ENCODE data around the gene ZNF597.
"Not testable (repeated sequence)": the region's sequence is repeated elsewhere in the genome, so short reads cannot be mapped to it uniquely, and the experiment has no call there.

ZNF597 gene

DNA sequence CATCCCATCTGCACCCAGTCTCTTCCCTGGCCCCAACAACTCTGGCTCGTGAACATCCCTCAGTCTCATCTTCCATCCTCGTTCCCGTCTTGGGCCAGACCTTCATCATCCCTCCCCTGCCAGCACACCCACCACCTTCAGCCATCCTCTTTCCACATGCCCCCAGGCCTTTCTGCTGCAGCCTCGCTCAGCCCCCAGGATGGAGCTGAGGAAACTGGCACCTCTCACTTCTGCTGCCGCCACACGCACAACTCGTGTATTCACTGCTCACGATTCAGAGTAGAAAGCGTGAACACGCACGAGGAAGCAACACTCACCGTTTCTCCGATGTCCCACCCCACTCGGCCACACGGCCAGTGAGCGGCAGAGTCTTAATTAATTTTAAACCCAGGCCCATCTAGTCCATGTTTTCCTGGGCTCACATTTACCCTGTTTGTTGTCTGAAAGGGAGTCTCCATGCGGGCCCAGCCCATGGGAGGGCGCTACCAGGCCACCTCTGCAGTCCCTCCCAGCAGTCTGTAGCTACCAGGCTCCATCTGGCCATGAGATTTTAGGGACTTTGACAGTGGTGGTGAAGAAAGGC, 39.4 kb upstream of the ZNF597 start:
- no peak overlapping the region for H3K4me3 ChIP-seq (ENCODE audit: low read length)
- H3K4me1 ChIP-seq (ENCODE audit: control insufficient read depth, insufficient read depth, low read length), result no peaks in the 10 kb centered on the region
- H3K9me3 ChIP-seq (replicated peaks; ENCODE audit: low read length), result no peaks in the 10 kb centered on the region
- peaks cover 82% of the 10 kb centered on the region for H3K36me3 ChIP-seq (ENCODE audit: insufficient read depth, low read length)
- H3K27me3 ChIP-seq (ENCODE audit: control insufficient read depth, insufficient read depth, low read length), result no peaks in the 10 kb centered on the region
- no peak overlapping the region for H3K9ac ChIP-seq (ENCODE audit: low read depth, low read length)
- H3K4me2 ChIP-seq (ENCODE audit: low read length), result no peak overlapping the region

DNA sequence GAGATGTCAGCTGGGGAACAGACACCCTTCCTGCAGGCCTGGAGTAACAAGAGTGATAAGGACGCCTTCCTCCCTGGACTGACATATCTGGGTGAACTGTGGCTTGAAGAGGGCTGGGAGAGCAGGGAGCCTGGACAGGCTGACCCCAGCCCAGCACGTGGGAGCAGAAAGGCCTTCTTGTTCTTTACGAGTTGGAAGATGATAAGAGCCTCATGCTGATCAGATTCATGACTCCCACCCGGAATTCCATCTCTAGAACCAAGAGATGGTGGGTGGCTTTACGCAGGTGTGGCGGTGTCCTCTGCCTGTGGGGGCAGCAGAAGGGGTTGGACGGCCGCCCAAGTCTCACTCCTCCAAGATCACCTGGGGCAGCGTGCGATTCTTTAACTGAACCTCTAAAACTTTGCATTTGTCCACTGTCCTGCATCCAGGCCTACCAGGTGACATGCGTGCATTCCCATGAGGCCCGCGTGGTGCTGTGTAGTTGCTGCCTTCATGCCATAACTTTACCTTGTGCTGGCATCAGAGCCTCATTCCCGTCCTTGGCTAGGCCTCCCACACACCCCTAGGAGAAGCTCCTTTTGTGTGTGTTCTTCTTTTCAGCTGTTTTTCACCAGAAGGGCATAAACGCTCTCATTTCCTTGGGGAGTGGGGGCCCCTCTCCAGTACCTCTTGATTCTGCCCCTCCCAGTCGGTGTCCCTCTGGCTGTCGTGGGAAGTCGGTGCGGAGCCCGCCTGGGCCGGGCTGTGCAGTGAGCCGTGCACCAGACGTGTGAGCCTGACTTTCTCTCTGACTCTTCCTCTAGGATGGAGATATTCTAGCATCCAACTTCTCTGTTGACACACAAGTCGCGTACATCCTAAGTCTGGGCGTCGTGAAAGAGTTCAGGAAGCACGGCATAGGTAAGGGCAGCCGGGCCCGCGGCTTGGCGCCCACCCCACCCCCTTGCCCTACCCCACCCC, 38.7 kb upstream of the ZNF597 start:
- no peaks in the 10 kb centered on the region for H3K27me3 ChIP-seq (ENCODE audit: control insufficient read depth, insufficient read depth, low read length)
- H3K9me3 ChIP-seq (replicated peaks; ENCODE audit: low read length), result no peaks in the 10 kb centered on the region
- H3K4me2 ChIP-seq (ENCODE audit: low read length), result no peak overlapping the region
- no peak overlapping the region for H3K4me3 ChIP-seq (ENCODE audit: low read length)
- no peaks in the 10 kb centered on the region for H3K4me1 ChIP-seq (ENCODE audit: control insufficient read depth, insufficient read depth, low read length)
- H3K36me3 ChIP-seq (ENCODE audit: insufficient read depth, low read length), result peaks cover 77% of the 10 kb centered on the region
- H3K9ac ChIP-seq (ENCODE audit: low read depth, low read length), result no peak overlapping the region

- H3K4me3 ChIP-seq (ENCODE audit: low read length), result no peak overlapping the region
- H3K9me3 ChIP-seq (replicated peaks; ENCODE audit: low read length), result no peaks in the 10 kb centered on the region
- H3K27me3 ChIP-seq (ENCODE audit: control insufficient read depth, insufficient read depth, low read length), result no peaks in the 10 kb centered on the region
- no peak overlapping the region for H3K9ac ChIP-seq (ENCODE audit: low read depth, low read length)
- peaks cover 69% of the 10 kb centered on the region for H3K36me3 ChIP-seq (ENCODE audit: insufficient read depth, low read length)
- H3K4me1 ChIP-seq (ENCODE audit: control insufficient read depth, insufficient read depth, low read length), result no peaks in the 10 kb centered on the region
- H3K4me2 ChIP-seq (ENCODE audit: low read length), result no peak overlapping the region
These were observed 37.8 kb upstream of the ZNF597 start for GRCh38 chr16:3480901-3481695.

GRCh38 chr16:3479654-3480216, 36.4 kb upstream of the ZNF597 start:
- H3K27me3 ChIP-seq (ENCODE audit: control insufficient read depth, insufficient read depth, low read length), result no peaks in the 10 kb centered on the region
- H3K4me2 ChIP-seq (ENCODE audit: low read length), result no peak overlapping the region
- no peak overlapping the region for H3K4me3 ChIP-seq (ENCODE audit: low read length)
- H3K9me3 ChIP-seq (replicated peaks; ENCODE audit: low read length), result no peaks in the 10 kb centered on the region
- no peaks in the 10 kb centered on the region for H3K4me1 ChIP-seq (ENCODE audit: control insufficient read depth, insufficient read depth, low read length)
- H3K36me3 ChIP-seq (ENCODE audit: insufficient read depth, low read length), result peaks cover 56% of the 10 kb centered on the region
- H3K9ac ChIP-seq (ENCODE audit: low read depth, low read length), result no peak overlapping the region

DNA sequence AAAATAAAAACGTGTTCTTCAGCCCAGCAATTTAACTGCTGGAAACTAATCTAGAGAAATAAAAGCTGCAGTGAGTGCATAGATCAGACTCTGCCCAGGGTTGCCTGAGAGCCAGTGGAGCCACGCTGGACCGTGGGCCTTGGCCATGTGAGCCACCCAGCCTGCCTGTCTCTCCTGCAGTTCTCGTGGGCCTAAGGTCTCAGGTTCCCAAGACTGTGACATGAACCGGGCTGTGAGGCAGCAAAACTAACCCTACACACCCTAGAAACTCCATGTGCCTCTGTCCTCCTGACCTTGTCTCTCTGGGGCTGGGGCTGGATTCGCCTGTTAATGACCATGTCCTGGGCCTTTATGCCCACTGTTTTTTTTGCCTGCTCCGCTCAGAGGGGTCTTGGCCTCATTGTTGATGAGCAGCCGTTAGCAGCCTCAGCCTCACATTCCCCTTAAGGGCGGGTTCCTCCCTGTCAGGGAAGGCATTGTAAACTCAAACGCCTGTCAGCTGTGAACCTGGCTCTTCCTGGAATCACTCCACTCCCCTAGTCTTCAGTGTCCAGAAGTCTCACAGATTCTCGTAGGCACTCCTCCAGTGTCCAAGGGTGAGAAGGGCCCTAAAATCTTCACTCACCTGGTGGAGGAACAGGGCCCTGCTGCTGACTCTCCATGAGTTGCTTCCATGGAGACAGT, 35.1 kb upstream of the ZNF597 start:
- no peaks in the 10 kb centered on the region for H3K4me1 ChIP-seq (ENCODE audit: control insufficient read depth, insufficient read depth, low read length)
- H3K9ac ChIP-seq (ENCODE audit: low read depth, low read length), result no peak overlapping the region
- no peak overlapping the region for H3K4me3 ChIP-seq (ENCODE audit: low read length)
- no peaks in the 10 kb centered on the region for H3K27me3 ChIP-seq (ENCODE audit: control insufficient read depth, insufficient read depth, low read length)
- peaks cover 44% of the 10 kb centered on the region for H3K36me3 ChIP-seq (ENCODE audit: insufficient read depth, low read length)
- no peak overlapping the region for H3K4me2 ChIP-seq (ENCODE audit: low read length)
- H3K9me3 ChIP-seq (replicated peaks; ENCODE audit: low read length), result no peaks in the 10 kb centered on the region

GRCh38 chr16:3476409-3476808, 33.1 kb upstream of the ZNF597 start:
- Histone ChIP-seq H3K4me2 (ENCODE audit: low read length) (no peak overlapping the region), H3K9ac (ENCODE audit: low read depth, low read length) (no peak overlapping the region), H3K4me3 (ENCODE audit: low read length) (no peak overlapping the region), H3K36me3 (ENCODE audit: insufficient read depth, low read length) (peaks cover 27% of the 10 kb centered on the region), H3K4me1 (ENCODE audit: control insufficient read depth, insufficient read depth, low read length) (peaks cover 8% of the 10 kb centered on the region), H3K9me3 (replicated peaks; ENCODE audit: low read length) (no peaks in the 10 kb centered on the region), H3K27me3 (ENCODE audit: control insufficient read depth, insufficient read depth, low read length) (no peaks in the 10 kb centered on the region)

- Histone ChIP-seq H3K27me3 (ENCODE audit: control insufficient read depth, insufficient read depth, low read length) (no peaks in the 10 kb centered on the region), H3K9me3 (replicated peaks; ENCODE audit: low read length) (no peaks in the 10 kb centered on the region), H3K4me3 (ENCODE audit: low read length) (no peak overlapping the region), H3K36me3 (ENCODE audit: insufficient read depth, low read length) (peaks cover 22% of the 10 kb centered on the region), H3K4me2 (ENCODE audit: low read length) (no peak overlapping the region), H3K4me1 (ENCODE audit: control insufficient read depth, insufficient read depth, low read length) (peaks cover 8% of the 10 kb centered on the region), H3K9ac (ENCODE audit: low read depth, low read length) (no peak overlapping the region)
These were observed 32.5 kb upstream of the ZNF597 start for GRCh38 chr16:3475604-3476375.

GRCh38 chr16:3474870-3475269, 31.6 kb upstream of the ZNF597 start:
- H3K4me1 ChIP-seq (ENCODE audit: control insufficient read depth, insufficient read depth, low read length); H3K9ac ChIP-seq (ENCODE audit: low read depth, low read length); H3K27me3 ChIP-seq (ENCODE audit: control insufficient read depth, insufficient read depth, low read length); H3K4me2 ChIP-seq (ENCODE audit: low read length); H3K9me3 ChIP-seq (replicated peaks; ENCODE audit: low read length); H3K4me3 ChIP-seq (ENCODE audit: low read length): not testable (repeated sequence)
- H3K36me3 ChIP-seq (ENCODE audit: insufficient read depth, low read length), result peaks cover 17% of the 10 kb centered on the region

DNA sequence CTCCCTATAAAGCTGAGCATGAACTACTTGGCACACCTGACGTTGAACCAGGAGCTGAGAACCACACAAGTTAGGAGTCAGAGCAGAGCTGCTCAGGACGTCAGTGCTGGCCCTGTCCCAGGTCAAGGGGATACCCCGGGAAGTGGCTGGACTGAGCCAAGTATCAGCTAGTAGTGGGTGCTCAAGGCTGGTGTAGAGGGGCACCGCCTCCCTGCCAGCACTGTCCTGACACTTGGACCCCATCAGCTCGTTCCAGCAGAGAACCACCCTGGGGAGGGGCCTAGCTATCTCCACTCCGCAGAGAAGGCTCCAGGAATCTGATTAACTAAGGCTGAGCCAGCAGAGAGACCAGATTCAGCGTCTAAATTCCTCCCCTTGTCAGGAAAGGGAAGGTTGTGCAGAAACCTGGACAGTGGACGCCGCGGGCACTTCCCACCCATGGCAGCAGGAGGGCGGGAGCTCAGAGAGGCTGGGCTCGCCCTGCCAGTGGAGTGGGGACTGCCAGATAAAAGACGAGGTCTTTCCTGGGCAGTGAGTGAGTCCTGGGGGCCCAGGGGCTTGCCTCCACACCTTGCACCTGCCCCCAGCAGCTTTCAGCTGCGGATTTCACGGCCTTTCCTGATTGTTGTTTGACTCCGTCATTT, 31.0 kb upstream of the ZNF597 start:
- H3K4me1 ChIP-seq (ENCODE audit: control insufficient read depth, insufficient read depth, low read length), result peaks cover 8% of the 10 kb centered on the region
- no peaks in the 10 kb centered on the region for H3K27me3 ChIP-seq (ENCODE audit: control insufficient read depth, insufficient read depth, low read length)
- H3K9ac ChIP-seq (ENCODE audit: low read depth, low read length), result no peak overlapping the region
- H3K9me3 ChIP-seq (replicated peaks; ENCODE audit: low read length), result no peaks in the 10 kb centered on the region
- peaks cover 11% of the 10 kb centered on the region for H3K36me3 ChIP-seq (ENCODE audit: insufficient read depth, low read length)
- H3K4me3 ChIP-seq (ENCODE audit: low read length), result no peak overlapping the region
- no peak overlapping the region for H3K4me2 ChIP-seq (ENCODE audit: low read length)

DNA sequence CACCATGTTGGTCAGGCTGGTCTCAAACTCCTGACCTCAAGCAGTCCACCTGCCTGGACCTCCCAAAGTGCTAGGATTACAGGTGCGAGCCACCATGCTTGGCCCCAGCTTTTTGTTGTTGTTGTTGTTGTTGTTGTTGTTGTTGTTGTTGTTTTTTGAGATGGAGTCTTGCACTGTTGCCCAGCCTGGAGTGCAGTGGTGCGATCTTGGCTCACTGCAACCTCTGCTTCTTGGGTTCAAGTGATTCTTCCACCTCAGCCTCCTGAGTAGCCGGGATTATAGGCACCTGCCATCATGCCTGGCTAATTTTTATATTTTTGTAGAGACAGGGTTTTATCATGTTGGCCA, 30.3 kb upstream of the ZNF597 start:
- not testable (repeated sequence) for H3K4me1 ChIP-seq (ENCODE audit: control insufficient read depth, insufficient read depth, low read length); H3K36me3 ChIP-seq (ENCODE audit: insufficient read depth, low read length); H3K9ac ChIP-seq (ENCODE audit: low read depth, low read length); H3K4me2 ChIP-seq (ENCODE audit: low read length); H3K4me3 ChIP-seq (ENCODE audit: low read length); H3K9me3 ChIP-seq (replicated peaks; ENCODE audit: low read length); H3K27me3 ChIP-seq (ENCODE audit: control insufficient read depth, insufficient read depth, low read length)
